HCT116 (cell line): Measurements from ENCODE around the gene FAM120A. TPM values are rescaled to one million over a fixed set of nuclear protein-coding genes. Genes with fewer than 3 reads are reported as not detected.

Experiments
- ATAC-seq: fragments of 200-7000 bp; cut with Tn5 transposase; 2 replicates; pipeline ENCODE4 v1.9.1; 2020; ENCODE audit warnings: mild to moderate bottlenecking, moderate library complexity
- BruUV-seq: library from RNA; stranded (reverse); fragments of 400-500 nt; replicated peaks from 2 replicates; lab custom pipeline; 2021; lab: Mats Ljungman, UMichigan
- CTCF ChIA-PET: fragments of 300-600 bp; sonication (Branson Sonifier 250); formaldehyde crosslinking; loops from one replicate; lab custom pipeline; 2021; ENCODE audit warnings: antibody characterized with exemption; lab: Charles Lee
- POLR2A ChIA-PET: fragments of 300-600, 350-600 bp; sonication (Branson Sonifier 250); formaldehyde crosslinking; loops from one replicate; lab custom pipeline; 2021; ENCODE audit warnings: antibody characterized with exemption; lab: Charles Lee
- RAD21 ChIA-PET, 2 experiments: fragments of 300-600 bp; sonication (Branson Sonifier 250); formaldehyde crosslinking; loops; one replicate each; lab custom pipeline; 2023; ENCODE audit warnings: low total read pairs in 2 of 2; ENCODE audit not compliant: uncharacterized antibody in 2 of 2, unreplicated experiment in 2 of 2, low non-redundant PET in 1 of 2; lab: Charles Lee
- DNase-seq: peaks from one replicate; pipeline ENCODE4 v3.0.0-alpha.2; 2010; ENCODE audit warnings: low read depth, low spot score
- H2AFZ ChIP-seq: fragments of 200-600 bp; shearing (Covaris generic), sonication (generic); 2 replicates; pipeline ENCODE4 v1.6.1; 2017; ENCODE audit warnings: low read depth, mixed run types, mixed read lengths, antibody characterized with exemption, low read length; ENCODE audit not compliant: poor library complexity, severe bottlenecking
- H3K27ac ChIP-seq: 2 replicates; pipeline ENCODE4 v1.5.1; 2012; ENCODE audit warnings: low read depth, low read length
- H3K27me3 ChIP-seq: fragments of 200-600 bp; sonication (generic); 2 replicates; pipeline ENCODE4 v1.6.1; 2016; ENCODE audit warnings: mixed run types, low read length, mixed read lengths; ENCODE audit not compliant: insufficient read depth
- H3K36me3 ChIP-seq, 2 experiments: fragments of 200-500 bp in 1 of 2; fragments of 200-600 bp in 1 of 2; sonication (Bioruptor generic) in 1 of 2; sonication (generic) in 1 of 2; 2 replicates each; pipeline versions ENCODE4 v1.5.1 to v1.6.1; 2014 to 2016; ENCODE audit warnings: low read length in 2 of 2, inconsistent platforms in 1 of 2, mixed read lengths in 1 of 2, mixed run types in 1 of 2; ENCODE audit not compliant: insufficient read depth in 2 of 2, control insufficient read depth in 1 of 2
- H3K4me1 ChIP-seq, 2 experiments: fragments of 200-600 bp in 1 of 2; sonication (generic) in 1 of 2; 2 replicates each; pipeline versions ENCODE4 v1.5.1 to v1.6.1; 2012 to 2017; ENCODE audit warnings: low read length in 2 of 2, inconsistent platforms in 1 of 2, mild to moderate bottlenecking in 1 of 2, mixed read lengths in 1 of 2, mixed run types in 1 of 2, moderate library complexity in 1 of 2; ENCODE audit not compliant: insufficient read depth in 2 of 2, control insufficient read depth in 1 of 2
- H3K4me2 ChIP-seq: fragments of 200-600 bp; sonication (generic); 2 replicates; pipeline ENCODE4 v1.6.1; 2017; ENCODE audit warnings: mixed run types, low read length, mixed read lengths
- H3K4me3 ChIP-seq, 2 experiments: fragments of 200-600 bp in 1 of 2; sonication (generic) in 1 of 2; replicated peaks in 1 of 2; 2 replicates each; pipeline ENCODE4 v1.5.1; 2011 to 2016; ENCODE audit warnings: low read length in 2 of 2, control low read depth in 1 of 2, low read depth in 1 of 2, mild to moderate bottlenecking in 1 of 2, mixed read lengths in 1 of 2, mixed run types in 1 of 2
- H3K79me2 ChIP-seq: fragments of 200-600 bp; sonication (generic); 2 replicates; pipeline ENCODE4 v1.6.1; 2017; ENCODE audit warnings: mild to moderate bottlenecking, mixed run types, low read length, moderate library complexity, mixed read lengths; ENCODE audit not compliant: insufficient read depth
- H3K9ac ChIP-seq: fragments of 200-600 bp; sonication (generic); 2 replicates; pipeline ENCODE4 v1.6.1; 2016; ENCODE audit warnings: low read length, mixed read lengths
- H3K9me2 ChIP-seq: fragments of 200-600 bp; sonication (generic), shearing (Covaris generic); 2 replicates; pipeline ENCODE4 v1.6.1; 2017; ENCODE audit warnings: mixed run types, mild to moderate bottlenecking, moderate library complexity; ENCODE audit not compliant: insufficient read depth
- H3K9me3 ChIP-seq, 2 experiments: fragments of 200-500 bp in 1 of 2; fragments of 200-600 bp in 1 of 2; sonication (Bioruptor generic) in 1 of 2; sonication (generic) in 1 of 2; 2 replicates each; pipeline ENCODE4 v1.6.1; 2014 to 2017; ENCODE audit warnings: low read length in 2 of 2, mixed read lengths in 2 of 2, inconsistent platforms in 1 of 2, low read depth in 1 of 2, mild to moderate bottlenecking in 1 of 2, mixed run types in 1 of 2, moderate library complexity in 1 of 2; ENCODE audit not compliant: control insufficient read depth in 1 of 2, insufficient read depth in 1 of 2
- H4K20me1 ChIP-seq: fragments of 200-600 bp; sonication (generic), shearing (Covaris generic); 2 replicates; pipeline ENCODE4 v1.6.1; 2017; ENCODE audit warnings: mixed run types, mild to moderate bottlenecking, moderate library complexity; ENCODE audit not compliant: insufficient read depth
- ATF3 ChIP-seq: IDR thresholded peaks from 2 replicates; pipeline ENCODE4 v1.6.1; 2012
- CEBPB ChIP-seq: IDR thresholded peaks from 2 replicates; pipeline ENCODE4 v1.6.1; 2012; ENCODE audit warnings: low read depth
- CTCF ChIP-seq, 3 experiments: fragments of 200-600 bp in 1 of 3; sonication (generic) in 1 of 3; IDR thresholded peaks in 2 of 3; conservative IDR thresholded peaks in 1 of 3; 2 replicates each; pipeline ENCODE4 v1.5.1; 2012 to 2017; ENCODE audit warnings: low read depth in 2 of 3, low read length in 2 of 3, antibody characterized with exemption in 1 of 3, borderline replicate concordance in 1 of 3, control low read depth in 1 of 3, mild to moderate bottlenecking in 1 of 3, mixed read lengths in 1 of 3, mixed run types in 1 of 3, moderate library complexity in 1 of 3; ENCODE audit not compliant: insufficient read depth in 1 of 3
- EGR1 ChIP-seq: IDR thresholded peaks from 2 replicates; pipeline ENCODE4 v1.6.1; 2012; ENCODE audit warnings: low read depth
- ELF1 ChIP-seq: IDR thresholded peaks from 2 replicates; pipeline ENCODE4 v1.6.1; 2012; ENCODE audit warnings: low read depth, borderline replicate concordance
- EZH2 ChIP-seq: fragments of 200-600 bp; sonication (generic); IDR thresholded peaks from 2 replicates; pipeline ENCODE4 v1.6.1; 2017; ENCODE audit warnings: antibody characterized with exemption, mixed run types
- EZH2phosphoT487 ChIP-seq: fragments of 200-600 bp; IDR thresholded peaks from 2 replicates; pipeline ENCODE4 v1.6.1; 2018; ENCODE audit warnings: antibody characterized with exemption, borderline replicate concordance
- FOSL1 ChIP-seq: IDR thresholded peaks from 2 replicates; pipeline ENCODE4 v1.6.1; 2012; ENCODE audit warnings: low read depth
- MAX ChIP-seq: IDR thresholded peaks from 2 replicates; pipeline ENCODE4 v1.6.1; 2012
- POLR2A ChIP-seq: IDR thresholded peaks from 2 replicates; pipeline ENCODE4 v1.7.0; 2011; ENCODE audit warnings: borderline replicate concordance; ENCODE audit not compliant: insufficient read depth, insufficient read length; ENCODE audit errors: extremely low read depth
- POLR2AphosphoS5 ChIP-seq: IDR thresholded peaks from 2 replicates; pipeline ENCODE4 v1.6.1; 2011; ENCODE audit warnings: mild to moderate bottlenecking, low read depth, low read length, moderate library complexity
- RAD21 ChIP-seq: IDR thresholded peaks from 2 replicates; pipeline ENCODE4 v1.6.1; 2012; ENCODE audit warnings: low read depth, mild to moderate bottlenecking
- REST ChIP-seq: IDR thresholded peaks from 2 replicates; pipeline ENCODE4 v1.6.1; 2012; ENCODE audit warnings: low read depth
- SIN3A ChIP-seq: IDR thresholded peaks from 2 replicates; pipeline ENCODE4 v1.6.1; 2012; ENCODE audit warnings: low read depth
- SP1 ChIP-seq: IDR thresholded peaks from 2 replicates; pipeline ENCODE4 v1.6.1; 2012; ENCODE audit warnings: low read depth
- SRF ChIP-seq: IDR thresholded peaks from 2 replicates; pipeline ENCODE4 v1.6.1; 2012; ENCODE audit warnings: low read depth
- TCF7L2 ChIP-seq: IDR thresholded peaks from 2 replicates; pipeline ENCODE4 v1.7.0; 2011; ENCODE audit warnings: borderline replicate concordance, inconsistent platforms; ENCODE audit not compliant: insufficient read depth, insufficient read length; ENCODE audit errors: extremely low read depth
- YY1 ChIP-seq: IDR thresholded peaks from 2 replicates; pipeline ENCODE4 v1.6.1; 2011; ENCODE audit warnings: low read length, low read depth, moderate library complexity, mild to moderate bottlenecking; ENCODE audit not compliant: insufficient replicate concordance; ENCODE audit errors: extremely low read depth
- ZNF274 ChIP-seq: fragments of 200-500 bp; sonication (Bioruptor generic); IDR thresholded peaks from 2 replicates; pipeline ENCODE4 v1.6.1; 2014; ENCODE audit warnings: mild to moderate bottlenecking, low read depth, low read length, inconsistent platforms
- intact Hi-C: fragments of 100-400 bp; cut with micrococcal nuclease; formaldehyde crosslinking; loops from 2 replicates; pipeline ENCODE4 v1.10.0; 2022
- total RNA-seq: library from RNA; stranded (reverse); gene quantifications from one replicate; pipeline ENCODE4 v1.2.1, GENCODE V29; 2021; ENCODE audit not compliant: unreplicated experiment

Gene FAM120A
- total RNA-seq, 1 experiment from 2014 or later, result 122 TPM

GRCh38 chr9:93567271-93567959 is 115.9 kb downstream of the FAM120A start (continued):
- TF ChIP-seq TCF7L2 (no peak), FOSL1 (no peak), MAX (no peak), EZH2 (no peak), EGR1 (no peak)

GRCh38 chr9:93568169-93568568 is 116.7 kb downstream of the FAM120A start:
- Histone ChIP-seq H2AFZ (no peak overlapping the region), H3K9me3 (peaks cover 0 to 4% of the 10 kb centered on the region in 2 experiments; a peak in 1 of 4 replicates), H3K36me3 (peaks cover 8 to 10% of the 10 kb centered on the region in 2 experiments; a peak in 2 of 4 replicates), H3K4me2 (no peak overlapping the region), H3K27ac (no peak overlapping the region), H4K20me1 (no peaks in the 10 kb centered on the region), H3K27me3 (no peaks in the 10 kb centered on the region), H3K9ac (no peak overlapping the region), H3K4me1 (peaks cover 4 to 12% of the 10 kb centered on the region in 2 experiments; a peak in 2 of 4 replicates), H3K4me3 (no peak overlapping the region), H3K9me2 (no peaks in the 10 kb centered on the region), H3K79me2 (no peaks in the 10 kb centered on the region)
- intact Hi-C loops, result loop anchor here (10.0 kb wide), 2 partner anchors 263 to 563 kb away; no protein-coding TSS in a partner anchor
- ChIA-PET RAD21 (no interaction called here), CTCF (no interaction called here), POLR2A (no interaction called here)
- TF ChIP-seq EGR1 (no peak), SIN3A (no peak), POLR2A (no peak), CEBPB (no peak), REST (no peak), POLR2AphosphoS5 (no peak), SRF (no peak), YY1 (no peak), ZNF274 (no peak), SP1 (no peak), RAD21 (no peak), CTCF (IDR thresholded peaks at IDR 0.05 in 2 of 3, conservative IDR thresholded peaks at IDR 0.05 in 1 of 3; ENCODE audit: borderline replicate concordance in 1 of 3, insufficient read depth in 1 of 3, low read depth in 2 of 3, low read length in 2 of 3) (no peak), ELF1 (no peak), EZH2 (no peak), ATF3 (no peak), EZH2phosphoT487 (no peak)
- ATAC-seq (no peak), DNase-seq (no peak)
- no TSS peak for BruUV-seq
